DMS153 treated with DMSO at 0.1 percent for 48 hours (cell line): ENCODE data around the gene SCARB2.
A peak's percentile ranks its signal among the peaks of the same experiment; 100 is the strongest.

ENCODE experiments used
- DNase-seq: peaks from one replicate; lab custom pipeline; 2025; ENCODE audit not compliant: unreplicated experiment; lab: John Stamatoyannopoulos, UW

SCARB2 gene

DNA sequence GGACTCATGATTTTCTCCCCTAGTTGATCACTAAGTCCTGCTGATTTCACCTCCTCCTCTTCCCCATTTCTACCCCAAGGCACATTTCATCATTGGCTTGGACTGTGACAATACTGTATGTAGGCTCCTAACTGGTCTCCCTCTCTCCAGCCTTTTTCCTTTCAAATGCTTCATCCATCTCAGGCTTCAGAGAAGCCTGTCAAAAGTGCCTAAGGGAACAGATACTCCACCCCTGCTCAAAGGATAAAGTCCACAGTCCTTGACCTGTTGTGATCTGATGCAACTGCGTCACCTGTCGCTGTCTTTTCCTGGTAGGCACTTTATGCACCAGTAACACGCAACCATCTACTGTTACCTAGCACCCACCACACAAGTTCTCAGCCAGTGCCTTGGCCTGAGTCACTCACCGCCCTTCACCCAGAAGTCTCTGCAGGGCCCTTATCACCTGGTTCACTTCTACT lies 12.8 kb downstream of the SCARB2 start:
- peak; percentile 85 for DNase-seq

GRCh38 chr4:76199664-76200211 lies 13.9 kb downstream of the SCARB2 start:
- DNase-seq = no peak

GRCh38 chr4:76198411-76199237 lies 15.0 kb downstream of the SCARB2 start:
- peak; percentile 95 for DNase-seq

- DNase-seq = peak; percentile 95
These were observed 15.6 kb downstream of the SCARB2 start for GRCh38 chr4:76197971-76198410.

GRCh38 chr4:76197031-76197743 lies 16.4 kb downstream of the SCARB2 start:
- no peak for DNase-seq

DNA sequence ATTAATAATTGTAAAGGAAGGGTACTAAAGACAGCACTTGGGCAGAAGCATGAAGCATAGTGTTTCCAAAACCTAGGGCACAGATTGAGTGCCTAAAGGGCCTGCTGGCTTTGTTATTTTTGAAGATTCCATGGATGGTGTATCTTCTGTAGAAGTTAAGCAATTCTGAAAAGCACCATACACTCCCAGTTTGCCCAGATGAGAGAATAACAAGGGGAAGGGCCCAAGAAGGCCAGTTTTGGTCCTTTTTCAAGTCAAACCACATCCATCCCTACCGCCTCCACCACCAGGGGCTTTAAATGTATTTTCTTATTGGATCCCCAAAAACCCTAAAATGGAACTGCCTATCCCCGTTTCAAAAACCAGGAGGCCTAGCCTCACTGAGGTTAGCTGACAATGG lies 17.2 kb downstream of the SCARB2 start:
- DNase-seq = no peak

- no peak for DNase-seq
These were observed 18.3 kb downstream of the SCARB2 start for GRCh38 chr4:76195326-76195725.

- no peak for DNase-seq
These were observed 19.3 kb downstream of the SCARB2 start for GRCh38 chr4:76194325-76194724.

- no peak for DNase-seq
These were observed 21.4 kb downstream of the SCARB2 start for GRCh38 chr4:76192236-76192635.

DNA sequence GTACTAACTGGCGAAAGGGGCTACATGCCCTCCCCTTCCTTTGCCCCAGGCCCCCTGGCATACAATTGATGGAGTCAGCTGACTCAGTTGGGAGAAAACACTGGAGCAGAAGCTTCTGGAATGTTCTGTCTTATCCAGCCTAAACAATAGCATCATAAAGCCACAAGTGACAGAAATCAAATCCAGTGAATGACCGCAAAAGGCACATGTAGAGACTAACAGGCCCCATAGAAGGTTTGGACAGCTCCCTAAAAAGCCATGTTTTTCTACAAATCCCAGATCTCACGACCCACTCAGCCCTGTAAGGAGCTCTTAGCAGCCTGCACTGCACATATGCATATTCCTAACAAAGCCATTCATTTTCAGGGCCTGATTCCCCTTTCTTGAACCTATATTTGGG lies 25.1 kb downstream of the SCARB2 start:
- no peak for DNase-seq

DNA sequence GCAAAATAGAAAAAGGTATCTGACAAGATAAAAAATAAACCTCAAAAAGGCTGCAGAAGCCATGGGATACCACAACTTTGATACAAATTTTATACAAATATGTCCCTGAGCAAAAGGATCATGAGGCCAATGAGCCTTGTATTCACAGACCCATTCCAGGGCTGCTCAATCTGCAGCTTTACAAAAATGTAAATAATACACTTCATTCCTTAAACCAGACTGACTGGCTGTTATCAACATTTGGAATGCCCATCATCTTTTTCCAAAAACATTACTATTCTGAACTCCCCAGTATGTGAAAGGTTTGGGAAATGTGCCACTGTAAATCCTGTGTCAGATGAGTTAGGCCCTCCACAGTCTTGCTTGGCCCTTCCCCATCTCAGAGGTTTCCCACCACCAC lies 25.5 kb downstream of the SCARB2 start:
- no peak for DNase-seq

DNA sequence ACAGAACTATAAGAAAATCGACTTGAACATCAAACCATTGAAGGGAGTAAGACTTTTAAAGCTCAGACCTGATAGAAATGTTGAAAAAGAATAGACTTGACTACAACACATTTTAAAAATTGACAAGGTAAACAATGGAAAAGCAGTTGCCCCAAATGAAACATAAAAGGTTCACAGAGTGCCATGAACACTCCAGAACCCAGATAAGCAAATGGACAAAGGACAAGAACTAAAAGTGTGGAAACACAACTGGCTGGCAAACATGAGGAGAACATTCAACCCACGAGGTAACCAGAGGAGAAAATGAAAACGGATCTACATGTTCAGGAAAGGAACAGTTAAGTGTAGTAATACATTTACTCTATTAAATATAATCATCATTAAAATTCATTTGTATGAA lies 26.5 kb downstream of the SCARB2 start:
- no peak for DNase-seq

- DNase-seq = no peak
These were observed 31.2 kb downstream of the SCARB2 start for GRCh38 chr4:76182463-76182862.

DNA sequence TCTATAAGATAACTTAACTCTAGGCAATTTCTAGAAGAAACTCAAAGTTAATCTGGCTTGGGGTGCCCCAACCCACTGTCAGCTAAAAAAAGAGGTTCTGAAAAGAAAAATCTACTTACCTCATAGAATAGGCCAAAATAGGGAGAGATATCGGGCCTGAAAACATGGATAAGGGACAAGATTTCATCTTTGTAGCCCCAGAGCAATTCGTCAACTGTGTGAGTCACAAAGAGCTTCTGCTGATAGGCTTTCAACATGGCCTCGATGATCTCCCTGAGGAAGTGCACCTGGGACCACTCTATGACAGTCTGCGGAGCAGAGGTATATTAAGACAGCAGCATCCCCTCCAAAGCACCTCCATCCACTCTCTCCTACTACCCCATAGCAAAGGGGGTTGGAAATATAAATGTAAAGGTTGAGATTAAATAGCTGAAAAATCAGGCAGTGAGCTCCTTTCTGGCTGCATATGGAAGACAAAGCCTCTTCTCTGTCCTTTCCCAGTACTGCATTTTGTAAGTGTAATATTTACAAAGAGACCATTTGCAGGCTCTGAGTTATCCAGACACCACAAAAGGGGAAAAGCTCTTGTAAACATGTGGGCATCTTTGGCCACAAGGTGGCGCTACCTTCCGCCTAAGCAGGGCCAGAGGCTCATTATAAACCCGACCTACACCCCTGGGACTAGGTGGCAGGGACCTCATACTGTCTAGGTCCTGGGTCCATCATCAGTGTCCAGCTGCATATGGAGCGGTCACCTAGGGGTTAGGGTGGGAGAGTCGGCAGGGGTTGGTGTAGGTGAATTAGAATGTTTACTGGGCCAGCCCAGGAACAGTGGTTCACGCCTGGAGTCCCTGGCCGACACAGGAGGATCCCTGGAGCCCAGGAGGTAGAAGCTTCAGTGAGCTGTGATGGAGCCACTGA lies 34.0 kb downstream of the SCARB2 start:
- peak; percentile 74 for DNase-seq

DNA sequence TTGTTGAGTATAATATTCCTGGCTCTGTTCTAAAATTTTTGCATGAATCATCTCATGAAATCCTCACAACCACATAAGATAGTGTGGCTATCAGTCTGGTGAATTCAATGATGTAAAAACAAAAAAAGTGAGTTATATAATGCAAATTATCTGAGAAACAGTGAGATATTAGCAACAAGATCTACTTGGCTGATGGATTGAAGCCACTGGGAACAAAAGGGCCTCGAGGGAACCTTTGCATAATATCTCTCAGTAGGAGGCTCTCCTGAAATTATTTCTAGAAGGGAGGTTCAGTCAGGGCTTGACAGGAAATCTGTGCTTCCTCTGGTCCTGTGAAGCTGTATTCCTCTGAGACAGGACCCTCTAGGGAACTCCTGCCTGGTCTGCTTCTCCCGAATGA lies 35.3 kb downstream of the SCARB2 start:
- no peak for DNase-seq

DNA sequence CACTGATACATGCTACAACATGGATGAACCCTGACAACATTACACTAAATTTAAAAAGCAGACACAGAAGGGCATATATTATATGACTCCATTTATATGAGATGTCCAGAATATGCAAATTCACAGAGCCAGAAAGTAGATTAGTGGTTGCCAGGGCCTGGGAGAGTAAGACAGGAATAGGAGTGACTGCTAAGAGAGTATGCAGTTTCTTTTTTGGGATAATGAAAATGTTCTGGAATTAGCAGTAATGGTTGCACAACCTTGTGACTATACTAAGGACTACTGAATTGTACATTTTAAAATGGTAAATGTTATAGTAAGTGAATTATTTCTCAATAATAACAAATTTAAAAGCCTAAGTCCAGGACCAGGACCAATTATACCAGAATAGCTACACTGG lies 35.9 kb downstream of the SCARB2 start:
- no peak for DNase-seq

- no peak for DNase-seq
These were observed 38.3 kb downstream of the SCARB2 start for GRCh38 chr4:76175336-76175735.

- DNase-seq = no peak
These were observed 39.4 kb downstream of the SCARB2 start for GRCh38 chr4:76174216-76174615.

GRCh38 chr4:76168688-76169087 lies 44.9 kb downstream of the SCARB2 start:
- no peak for DNase-seq

DNA sequence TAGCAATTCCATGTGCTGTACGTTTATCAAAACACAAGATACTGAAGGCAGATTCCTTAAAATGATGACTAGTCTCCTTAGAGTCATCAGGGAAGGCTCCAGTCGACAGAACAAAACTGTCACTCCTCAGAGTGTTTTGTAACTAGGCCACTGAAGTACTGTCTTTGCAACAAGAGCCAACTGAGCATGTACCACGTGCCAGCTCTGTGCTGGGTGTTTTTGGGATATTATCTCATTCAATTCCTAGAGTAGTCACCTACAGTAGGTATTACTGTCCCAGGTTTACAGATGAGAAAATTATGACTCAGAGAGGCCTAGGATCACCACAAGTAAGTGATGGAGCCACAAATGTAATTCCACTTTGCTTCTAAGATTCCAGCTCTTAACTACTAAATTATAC lies 47.1 kb downstream of the SCARB2 start:
- DNase-seq = no peak

- no peak for DNase-seq
These were observed 53.3 kb downstream of the SCARB2 start for GRCh38 chr4:76160355-76160754.
